GM23248 (cell line): Measurements from ENCODE around the gene LEKR1.

Experiments
- EZH2 ChIP-seq: fragments of 200-600 bp; sonication (generic); IDR thresholded peaks from 2 replicates; pipeline ENCODE4 v1.6.1; 2018; ENCODE audit warnings: antibody characterized with exemption, mild to moderate bottlenecking; ENCODE audit not compliant: insufficient read depth, poor library complexity, severe bottlenecking
- EZH2phosphoT487 ChIP-seq: fragments of 200-600 bp; sonication (generic); IDR thresholded peaks from 2 replicates; pipeline ENCODE4 v1.6.1; 2018; ENCODE audit warnings: antibody characterized with exemption, moderate library complexity, mild to moderate bottlenecking, low read depth; ENCODE audit not compliant: insufficient read depth

DNA sequence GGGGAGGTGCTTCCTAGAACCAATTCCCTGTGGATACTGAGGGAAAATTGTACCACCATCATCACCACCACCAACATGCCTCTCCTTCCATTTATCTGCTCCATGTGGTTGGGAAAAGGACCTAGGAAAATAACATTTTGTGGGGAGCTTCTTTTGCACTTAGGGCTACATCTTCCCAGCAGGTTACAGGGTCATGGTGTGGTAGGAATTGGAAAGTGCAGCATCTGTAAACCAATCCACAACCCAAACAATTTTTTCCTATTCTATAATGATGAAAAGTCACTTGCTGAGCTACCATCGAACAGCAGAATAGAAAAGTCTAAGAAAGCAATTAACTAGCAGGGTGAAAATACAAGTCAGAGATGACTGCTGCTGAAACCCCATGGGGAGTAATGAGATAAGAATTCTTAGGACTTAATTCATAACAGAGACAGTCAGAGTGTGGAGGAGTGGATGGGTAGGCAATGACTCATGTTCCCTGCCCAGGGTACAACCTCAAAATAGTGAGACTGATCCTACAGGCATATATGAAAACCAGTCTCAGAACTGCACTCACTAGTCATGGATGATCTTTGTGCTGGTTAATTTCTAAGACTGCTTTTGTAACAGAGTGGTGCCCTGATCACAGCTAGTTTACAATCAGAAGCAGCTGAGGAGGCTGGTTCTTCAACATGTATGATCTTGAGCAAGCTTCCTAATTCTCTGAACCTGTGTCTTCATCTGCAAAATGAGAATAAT lies 38.1 kb upstream of the LEKR1 start:
- no peak for TF ChIP-seq EZH2
- no peak for TF ChIP-seq EZH2phosphoT487
